Hepatic stellate cell (primary cell): ENCODE data around the gene GABRD.

Source experiments
- DNase-seq: peaks from one replicate; pipeline ENCODE4 v3.0.0; 2011; ENCODE audit warnings: low spot score

The GABRD gene

GRCh38 chr1:2078170-2078569 lies 59.0 kb downstream of the GABRD start:
- no peak for DNase-seq

DNA sequence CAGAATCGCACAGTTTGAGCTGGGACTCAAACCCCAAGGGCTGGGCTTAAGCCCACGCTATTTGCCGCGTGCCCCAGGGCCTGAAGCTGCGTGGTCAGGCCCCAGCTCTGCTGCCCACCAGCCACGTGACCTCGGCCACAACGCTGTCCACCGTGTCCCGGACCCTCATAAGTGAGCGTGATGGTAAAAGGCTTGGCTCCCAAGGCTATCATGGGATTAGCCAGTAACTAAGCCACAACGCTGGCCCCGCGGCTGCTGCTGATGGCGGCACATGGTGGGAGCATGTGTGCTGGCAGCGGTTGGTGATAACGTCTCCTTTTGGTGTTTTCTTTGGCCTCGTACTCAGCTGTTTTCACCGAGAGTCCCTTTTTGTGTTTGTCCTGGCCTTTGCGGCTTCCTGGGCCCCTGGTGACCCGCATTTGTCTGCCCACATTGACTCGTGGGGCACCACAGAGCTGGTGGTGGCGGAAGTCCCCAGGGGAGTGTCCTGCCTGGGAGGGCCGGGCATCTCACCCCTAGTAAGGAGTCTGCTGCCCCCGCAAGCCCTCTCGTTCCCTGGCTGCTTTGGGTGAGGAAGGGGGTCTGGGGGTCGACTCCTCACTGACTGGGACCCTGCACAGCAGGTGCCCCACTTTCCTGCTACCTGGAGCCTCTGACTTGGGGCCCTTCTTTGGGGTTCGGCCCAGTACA lies 60.4 kb downstream of the GABRD start:
- DNase-seq = no peak

DNA sequence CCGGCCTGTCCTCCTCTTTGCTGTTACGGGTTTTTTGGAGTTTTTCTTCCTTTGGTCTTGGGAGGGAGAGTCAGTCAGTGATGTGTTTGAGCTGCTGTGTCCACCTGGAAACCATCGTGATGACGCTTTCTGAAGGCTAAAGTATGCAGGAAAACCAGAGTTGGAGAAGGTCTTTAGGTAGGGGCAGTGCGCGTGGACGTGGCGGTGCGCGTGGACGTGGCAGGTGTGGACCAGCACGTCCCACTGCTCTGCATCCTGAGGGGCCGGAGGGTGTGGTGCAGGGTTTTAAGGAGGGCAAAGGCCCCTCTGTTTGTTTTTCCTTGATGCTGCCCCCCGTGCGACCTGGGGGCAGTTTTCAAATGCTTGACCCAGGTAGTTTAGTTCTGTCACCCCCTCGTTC lies 61.0 kb downstream of the GABRD start:
- no peak for DNase-seq
